ELF-1 (cell line): Measurements from ENCODE around the gene TMEM98.
A peak's percentile ranks its signal among the peaks of the same experiment; 100 is the strongest.
"Not testable (repeated sequence)": the region's sequence is repeated elsewhere in the genome, so short reads cannot be mapped to it uniquely, and the experiment has no call there.

Experiments used
- DNase-seq: peaks from one replicate; pipeline ENCODE4 v3.0.0-alpha.2; 2016; ENCODE audit warnings: low read depth, low spot score

TMEM98 gene

DNA sequence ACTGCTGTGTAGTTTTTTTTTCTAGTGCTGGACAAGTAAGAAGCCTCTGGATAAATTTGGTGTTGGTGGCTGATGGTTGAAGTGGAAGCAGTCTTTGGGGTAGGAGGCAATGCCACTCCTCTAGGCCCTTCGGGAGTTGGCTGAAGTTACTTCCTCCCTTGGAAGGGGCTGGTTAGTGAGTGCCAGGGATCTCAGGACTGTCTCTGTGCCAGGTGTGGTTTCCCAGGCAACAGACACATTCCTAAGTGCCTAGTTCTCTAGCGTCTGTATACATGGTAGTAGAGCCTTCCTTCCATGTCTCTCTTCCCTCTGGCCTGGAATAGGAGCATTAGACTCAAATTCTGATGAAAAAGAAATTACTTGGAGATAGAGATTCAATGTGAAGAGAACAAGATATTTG, 15.3 kb downstream of the TMEM98 start:
- DNase-seq = no peak

- DNase-seq = peak; percentile 51
These were observed 15.8 kb downstream of the TMEM98 start for GRCh38 chr17:32943647-32944191.

GRCh38 chr17:32944248-32945020, 16.5 kb downstream of the TMEM98 start:
- DNase-seq = no peak

GRCh38 chr17:32946375-32947135, 18.6 kb downstream of the TMEM98 start:
- no peak for DNase-seq

- no peak for DNase-seq
These were observed 19.8 kb downstream of the TMEM98 start for GRCh38 chr17:32947736-32948135.

- DNase-seq = no peak
These were observed 21.2 kb downstream of the TMEM98 start for GRCh38 chr17:32949181-32949580.

- not testable (repeated sequence) for DNase-seq
These were observed 24.5 kb downstream of the TMEM98 start for GRCh38 chr17:32952491-32952890.

DNA sequence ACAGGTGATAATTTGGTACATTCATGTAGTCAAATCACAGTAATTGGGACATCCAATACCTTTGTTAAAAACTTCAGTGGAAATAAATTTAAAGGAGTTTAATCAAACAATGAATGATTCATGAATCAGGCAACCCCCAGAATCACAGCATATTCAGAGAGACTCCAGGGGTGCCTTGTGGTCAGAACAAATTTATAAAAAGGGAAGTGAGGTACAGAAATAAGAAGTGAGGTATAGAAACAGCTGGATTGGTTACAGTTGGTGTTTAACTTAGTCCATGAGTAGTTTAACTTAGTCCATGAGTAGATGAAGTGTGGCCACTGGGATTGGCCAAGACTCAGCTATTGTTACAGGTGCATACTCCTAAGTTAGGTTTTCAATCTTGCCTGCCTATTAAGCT, 25.1 kb downstream of the TMEM98 start:
- DNase-seq = no peak

DNA sequence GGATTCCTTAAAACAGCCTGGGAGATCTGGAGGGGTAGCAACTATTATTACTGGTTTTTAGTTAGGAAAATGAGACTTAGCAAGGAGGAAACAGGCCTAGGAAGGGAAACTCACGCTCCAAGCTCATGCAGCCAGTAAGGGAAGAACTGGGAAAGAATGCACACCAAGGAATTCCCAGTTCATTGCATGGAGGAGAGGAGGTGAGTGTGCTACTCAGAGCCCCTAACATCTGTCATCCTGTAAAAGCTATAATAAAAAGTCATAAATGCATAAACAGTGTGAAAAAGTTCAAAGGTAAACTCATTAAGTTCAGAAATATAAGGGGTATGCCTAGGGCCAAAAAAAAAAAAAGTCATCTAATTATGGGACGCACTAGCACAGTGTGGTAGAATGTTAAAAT, 25.9 kb downstream of the TMEM98 start:
- DNase-seq = no peak

GRCh38 chr17:32954477-32954876, 26.5 kb downstream of the TMEM98 start:
- no peak for DNase-seq

DNA sequence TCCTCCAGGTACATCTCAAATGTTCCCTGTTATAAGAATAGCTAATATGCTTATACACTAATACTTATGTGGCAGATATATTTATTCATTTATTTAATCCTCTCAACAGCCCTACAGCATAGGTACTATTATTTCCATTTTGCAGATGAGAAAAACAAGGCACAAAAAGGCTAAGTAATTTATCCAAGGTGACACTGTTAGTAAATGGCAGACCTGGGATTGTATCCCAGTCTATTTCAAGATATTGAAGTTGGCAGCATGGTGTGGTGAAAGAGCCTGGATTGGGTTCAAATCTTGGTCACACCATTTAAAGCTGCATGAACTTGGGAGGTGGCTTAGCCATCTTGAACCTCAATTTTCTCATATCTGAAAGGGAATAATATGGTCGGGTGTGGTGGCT, 27.2 kb downstream of the TMEM98 start:
- DNase-seq = no peak

GRCh38 chr17:32956240-32956970, 28.5 kb downstream of the TMEM98 start:
- no peak for DNase-seq

DNA sequence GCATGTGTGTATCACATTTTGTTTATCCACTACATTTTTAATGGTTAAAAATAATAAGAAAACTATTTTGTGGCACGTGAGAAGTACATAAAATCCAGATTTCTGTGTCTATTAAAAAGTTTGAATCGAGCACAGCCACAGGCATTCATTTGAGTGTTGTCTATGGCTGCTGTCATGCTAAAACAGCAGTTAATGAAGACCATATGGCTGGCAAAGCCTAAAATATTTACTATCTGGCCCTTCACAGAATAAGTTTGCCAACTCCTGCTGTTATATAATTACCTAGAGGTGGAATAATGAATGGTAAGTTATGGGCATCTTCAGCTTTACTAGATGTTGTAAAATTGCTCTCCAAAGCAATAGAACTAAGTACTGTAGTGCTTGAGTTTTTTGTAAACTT, 30.5 kb downstream of the TMEM98 start:
- DNase-seq = no peak

- DNase-seq = no peak
These were observed 32.9 kb downstream of the TMEM98 start for GRCh38 chr17:32960815-32961214.

GRCh38 chr17:32962320-32962711, 34.4 kb downstream of the TMEM98 start:
- no peak for DNase-seq

- DNase-seq = no peak
These were observed 36.6 kb downstream of the TMEM98 start for GRCh38 chr17:32964541-32964940.

- not testable (repeated sequence) for DNase-seq
These were observed 41.3 kb downstream of the TMEM98 start for GRCh38 chr17:32969231-32969630.

DNA sequence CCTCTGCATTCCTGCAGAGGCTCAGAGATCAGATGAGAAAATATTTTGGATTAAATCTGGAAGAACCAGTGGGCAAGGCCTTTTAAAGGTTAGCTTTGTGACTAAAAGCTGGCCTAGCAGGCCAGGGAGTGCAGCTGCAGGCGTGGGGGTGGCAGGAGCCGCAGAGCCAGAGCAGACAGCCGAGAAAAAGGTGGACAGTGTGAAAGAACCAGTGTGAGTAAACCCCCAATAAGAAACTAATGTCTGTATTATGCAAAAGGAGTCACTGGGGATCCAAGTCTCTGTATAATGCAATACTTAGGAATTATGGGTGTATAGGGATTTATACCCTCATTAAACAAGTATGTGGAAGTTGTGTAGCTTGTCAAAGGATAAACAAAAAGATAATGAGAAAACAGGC, 42.3 kb downstream of the TMEM98 start:
- no peak for DNase-seq

DNA sequence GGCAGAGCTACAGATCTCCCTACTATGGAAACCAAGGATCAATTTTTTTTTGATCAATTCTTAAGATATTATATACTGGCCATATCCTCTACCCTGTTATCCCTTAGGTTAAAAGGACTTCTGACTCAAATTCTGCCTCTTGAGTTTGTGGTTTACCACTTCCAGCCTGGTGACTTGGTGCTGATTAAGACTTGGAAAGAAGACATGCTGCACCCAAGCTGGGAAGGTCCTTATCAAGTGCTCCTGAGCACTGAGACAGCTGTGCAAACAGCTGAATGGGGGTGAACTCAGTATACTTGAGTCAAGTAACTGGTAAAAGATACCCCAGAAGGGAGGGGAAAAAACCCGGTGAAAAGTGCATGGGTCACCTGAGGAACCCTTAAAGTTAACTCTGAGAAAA, 43.2 kb downstream of the TMEM98 start:
- no peak for DNase-seq

DNA sequence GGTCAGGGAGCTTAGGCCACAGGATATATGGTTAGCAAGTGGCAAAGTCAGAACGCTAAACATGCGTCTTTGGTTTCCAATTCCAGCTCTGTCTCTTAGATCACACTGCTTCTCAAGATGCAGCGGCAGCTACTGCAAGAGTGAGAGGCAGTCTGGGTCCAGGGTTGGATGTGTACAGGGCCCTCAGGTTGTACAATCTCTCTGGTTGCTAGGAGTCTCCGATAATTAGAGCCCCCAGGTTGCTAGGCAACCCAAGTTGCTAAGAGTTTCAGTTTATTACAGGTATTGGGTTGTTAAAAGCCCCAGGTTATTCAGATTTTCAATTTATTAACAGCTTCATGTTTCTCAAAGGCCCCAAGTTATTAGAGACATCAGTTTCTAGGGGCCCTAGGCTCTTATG, 48.2 kb downstream of the TMEM98 start:
- no peak for DNase-seq

- no peak for DNase-seq
These were observed 48.7 kb downstream of the TMEM98 start for GRCh38 chr17:32976605-32977004.

DNA sequence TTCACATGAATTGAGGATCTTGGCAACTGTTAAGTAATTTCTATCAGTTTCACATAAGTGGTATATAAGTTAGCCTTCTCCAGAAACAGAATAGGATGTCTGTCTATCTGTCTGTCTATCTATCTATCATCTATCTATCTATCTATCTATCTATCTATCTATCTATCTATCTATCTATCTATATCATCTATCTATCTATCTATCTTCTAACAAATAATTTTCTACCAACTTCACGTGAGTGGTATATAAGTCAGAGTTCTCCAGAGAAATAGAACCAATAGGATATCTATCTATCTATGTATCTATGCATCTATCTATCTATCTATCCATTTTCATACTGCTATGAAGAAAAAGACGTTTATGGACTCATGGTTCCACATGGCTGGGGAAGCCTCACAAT, 52.3 kb downstream of the TMEM98 start:
- no peak for DNase-seq
